HepG2 (cell line): ENCODE measurements around the gene AARSD1. TPM values are rescaled to one million over a fixed set of nuclear protein-coding genes. Genes with fewer than 3 reads are reported as not detected.

Source experiments
- BATF2 ChIP-seq: sonication (generic); formaldehyde crosslinking; IDR thresholded peaks from 2 replicates; pipeline ENCODE4 v1.8.0; 2022; ENCODE audit warnings: mild to moderate bottlenecking, missing genetic modification reagents, moderate library complexity
- FOXO1 ChIP-seq: sonication (generic); formaldehyde crosslinking; IDR thresholded peaks from 2 replicates; pipeline ENCODE4 v1.4.0; 2020; ENCODE audit warnings: missing genetic modification reagents
- GPN1 ChIP-seq: sonication (generic); formaldehyde crosslinking; IDR thresholded peaks from 2 replicates; pipeline ENCODE4 v1.5.1; 2020; ENCODE audit warnings: missing genetic modification reagents, borderline replicate concordance
- HNRNPL ChIP-seq: fragments of 200-400 bp; formaldehyde crosslinking; IDR thresholded peaks from 2 replicates; pipeline ENCODE4 v1.6.1; 2017; ENCODE audit warnings: mild to moderate bottlenecking, low read depth, low read length
- LRRFIP1 ChIP-seq: sonication (generic); formaldehyde crosslinking; conservative IDR thresholded peaks from 2 replicates; pipeline ENCODE4 v1.4.0; 2020; ENCODE audit warnings: missing genetic modification reagents
- PRDM15 ChIP-seq: sonication (generic); formaldehyde crosslinking; IDR thresholded peaks from 2 replicates; pipeline ENCODE4 v1.4.0; 2020; ENCODE audit warnings: missing genetic modification reagents
- RFX5 ChIP-seq: IDR thresholded peaks from 2 replicates; pipeline ENCODE4 v1.6.1; 2011; ENCODE audit warnings: low read depth, low read length, improper control_type of control experiment
- RNF219 ChIP-seq: sonication (generic); formaldehyde crosslinking; IDR thresholded peaks from 2 replicates; pipeline ENCODE4 v1.5.0; 2020; ENCODE audit warnings: mild to moderate bottlenecking, missing genetic modification reagents
- SATB2 ChIP-seq: sonication (generic); formaldehyde crosslinking; IDR thresholded peaks from 2 replicates; pipeline ENCODE4 v1.5.0; 2020; ENCODE audit warnings: missing genetic modification reagents
- SRSF9 ChIP-seq: fragments of 200-400 bp; formaldehyde crosslinking; IDR thresholded peaks from 2 replicates; pipeline ENCODE4 v1.6.1; 2018; ENCODE audit warnings: borderline replicate concordance, mild to moderate bottlenecking, low read depth, low read length; ENCODE audit not compliant: insufficient read depth, poor library complexity, severe bottlenecking
- TOE1 ChIP-seq: sonication (generic); formaldehyde crosslinking; IDR thresholded peaks from 2 replicates; pipeline ENCODE4 v1.4.0; 2020; ENCODE audit warnings: mild to moderate bottlenecking, missing genetic modification reagents
- ZNF337 ChIP-seq: sonication (generic); formaldehyde crosslinking; IDR thresholded peaks from 2 replicates; pipeline ENCODE4 v1.5.1; 2020; ENCODE audit warnings: missing genetic modification reagents, low read depth, mild to moderate bottlenecking, borderline replicate concordance
- ZNF790 ChIP-seq: sonication (generic); formaldehyde crosslinking; IDR thresholded peaks from 2 replicates; pipeline ENCODE4 v1.8.0; 2022; ENCODE audit warnings: missing genetic modification reagents, mild to moderate bottlenecking, borderline replicate concordance
- polyA plus RNA-seq, 8 experiments: library from polyadenylated mRNA; depleted of rRNA in 3 of 8; stranded (reverse) in 7 of 8; unstranded in 1 of 8; fragments of >200 nt; fragmentation: Illumina TruSeq in 4 of 8; extraction: Trizol in 4 of 8; gene quantifications; 2 replicates each; pipeline versions ENCODE4 v1.2.1 to v1.2.3, GENCODE V29; 2011 to 2016; ENCODE audit warnings: low read depth in 4 of 8, missing spikeins in 1 of 8, mixed read lengths in 1 of 8; ENCODE audit not compliant: insufficient read depth in 1 of 8
- total RNA-seq, 5 experiments: library from RNA; depleted of rRNA; stranded (reverse); fragments of >200 nt; fragmentation: Illumina TruSeq; extraction: Trizol; gene quantifications; 2 replicates each; pipeline ENCODE4 v1.2.3, GENCODE V29; 2016; ENCODE audit warnings: low read depth in 1 of 5
- TF ChIP-seq, protein P1 (sequence below): sonication (generic); formaldehyde crosslinking; IDR thresholded peaks from 2 replicates; pipeline ENCODE4 v1.8.0; 2022; ENCODE audit warnings: mild to moderate bottlenecking, missing genetic modification reagents, moderate library complexity

Gene AARSD1
- total and polyA plus RNA-seq, 2 of the 13 experiments (the other 11 are each of a cell fraction or from before 2014, with no cell fraction given) = 24.7 to 29.3 TPM

- TF ChIP-seq RNF219 (CRISPR knock-in tag) (peak; percentile 84; the same call in 1 of the 2 replicates), FOXO1 (CRISPR knock-in tag) (peak; percentile 88), BATF2 (peak; percentile 69; the same call in 1 of the 2 replicates), LRRFIP1 (peak; percentile 63; the same call in 1 of the 2 replicates), ZNF790 (CRISPR knock-in tag) (peak; percentile 96), HNRNPL (peak; percentile 85), GPN1 (CRISPR knock-in tag) (0 out of 2 replicates have a peak, but pooled peaks have one; percentile 87), SATB2 (peak; percentile 8; the same call in 1 of the 2 replicates), SRSF9 (no peak), PRDM15 (CRISPR knock-in tag) (peak; percentile 58; the same call in 1 of the 2 replicates), ZNF337 (peak; percentile 92; the same call in 1 of the 2 replicates), TOE1 (peak; percentile 77), RFX5 (0 out of 2 replicates have a peak, but pooled peaks have one; percentile 30)
- TF ChIP-seq, protein P1, sequence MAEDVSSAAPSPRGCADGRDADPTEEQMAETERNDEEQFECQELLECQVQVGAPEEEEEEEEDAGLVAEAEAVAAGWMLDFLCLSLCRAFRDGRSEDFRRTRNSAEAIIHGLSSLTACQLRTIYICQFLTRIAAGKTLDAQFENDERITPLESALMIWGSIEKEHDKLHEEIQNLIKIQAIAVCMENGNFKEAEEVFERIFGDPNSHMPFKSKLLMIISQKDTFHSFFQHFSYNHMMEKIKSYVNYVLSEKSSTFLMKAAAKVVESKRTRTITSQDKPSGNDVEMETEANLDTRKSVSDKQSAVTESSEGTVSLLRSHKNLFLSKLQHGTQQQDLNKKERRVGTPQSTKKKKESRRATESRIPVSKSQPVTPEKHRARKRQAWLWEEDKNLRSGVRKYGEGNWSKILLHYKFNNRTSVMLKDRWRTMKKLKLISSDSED = no peak
Observed at GRCh38 chr17:42997984-42998938, 34.0 kb upstream of the AARSD1 start, which contains the start of gene RPL27 (continued).
